Smooth muscle cell (in vitro differentiated cells): ENCODE measurements around the gene NFATC1. TPM values are rescaled to one million over a fixed set of nuclear protein-coding genes. Genes with fewer than 3 reads are reported as not detected.

Experiments used
- DNase-seq: peaks from one replicate; lab custom pipeline; 2025; ENCODE audit not compliant: unreplicated experiment; lab: John Stamatoyannopoulos, UW
- H2AFZ ChIP-seq: fragments of 200-600 bp; sonication (generic); 2 replicates; pipeline ENCODE4 v1.6.0; 2016; ENCODE audit warnings: antibody characterized with exemption, low read depth, mild to moderate bottlenecking
- H3F3A ChIP-seq: fragments of 200-600 bp; sonication (generic); 2 replicates; pipeline ENCODE4 v1.6.0; 2017; ENCODE audit warnings: antibody characterized with exemption, low read depth
- H3K27ac ChIP-seq: fragments of 200-600 bp; sonication (generic); 2 replicates; pipeline ENCODE4 v1.5.1; 2016; ENCODE audit warnings: low read depth, mild to moderate bottlenecking
- H3K27me3 ChIP-seq: fragments of 200-600 bp; sonication (generic); 2 replicates; pipeline ENCODE4 v1.6.1; 2016; ENCODE audit warnings: low read depth, mild to moderate bottlenecking
- H3K36me3 ChIP-seq: fragments of 200-600 bp; sonication (generic); 2 replicates; pipeline ENCODE4 v1.5.1; 2016; ENCODE audit warnings: low read depth
- H3K4me1 ChIP-seq: fragments of 200-600 bp; sonication (generic); 2 replicates; pipeline ENCODE4 v1.5.1; 2016; ENCODE audit warnings: low read depth
- H3K4me2 ChIP-seq: fragments of 200-600 bp; sonication (generic); 2 replicates; pipeline ENCODE4 v1.6.0; 2016; ENCODE audit warnings: mild to moderate bottlenecking
- H3K4me3 ChIP-seq: fragments of 200-600 bp; sonication (generic); 2 replicates; pipeline ENCODE4 v1.5.1; 2016; ENCODE audit warnings: mild to moderate bottlenecking
- H3K79me2 ChIP-seq: fragments of 200-600 bp; sonication (generic); 2 replicates; pipeline ENCODE4 v1.6.0; 2016; ENCODE audit warnings: low read depth, mild to moderate bottlenecking
- H3K9ac ChIP-seq: fragments of 200-600 bp; sonication (generic); 2 replicates; pipeline ENCODE4 v1.6.0; 2016; ENCODE audit warnings: low read depth
- H3K9me3 ChIP-seq: fragments of 200-600 bp; sonication (generic); replicated peaks from 2 replicates; pipeline ENCODE4 v1.5.1; 2016; ENCODE audit warnings: low read depth
- H4K20me1 ChIP-seq: fragments of 200-600 bp; sonication (generic); 2 replicates; pipeline ENCODE4 v1.6.0; 2016; ENCODE audit warnings: low read depth
- CTCF ChIP-seq: fragments of 200-600 bp; sonication (generic); IDR thresholded peaks from 2 replicates; pipeline ENCODE4 v1.5.1; 2017; ENCODE audit warnings: borderline replicate concordance, mild to moderate bottlenecking, antibody characterized with exemption; ENCODE audit not compliant: insufficient read depth, poor library complexity, severe bottlenecking
- WGBS: methylation state at CpG from one replicate; pipeline ENCODE4 v1.1.7; 2016; ENCODE audit warnings: low lambda C conversion rate; 5-methylcytosine and 5-hydroxymethylcytosine counted together
- polyA plus RNA-seq: library from polyadenylated mRNA; unstranded; fragments of >200 nt; fragmentation: Nextera tagmentation; extraction: Ambion mirVana; gene quantifications from 2 replicates; pipeline ENCODE4 v1.2.1, GENCODE V29; 2016
- total RNA-seq: library from RNA; depleted of rRNA; stranded (reverse); fragments of >200 nt; gene quantifications from 2 replicates; pipeline ENCODE4 v1.2.3, GENCODE V29; 2014

The NFATC1 gene
- total and polyA plus RNA-seq, 2 experiments from 2014 or later = 13.1 to 19.2 TPM

- DNase-seq = no peak
- 94% methylated on average over 16 of the region's 16 CpGs for WGBS
- no peak for TF ChIP-seq CTCF
Observed at GRCh38 chr18:79540161-79540903, 144.6 kb downstream of the NFATC1 start.

GRCh38 chr18:79540904-79541282 lies 145.2 kb downstream of the NFATC1 start:
- H3K4me2 ChIP-seq = no peak overlapping the region
- H2AFZ ChIP-seq = no peak overlapping the region
- H3K79me2 ChIP-seq = no peaks in the 10 kb centered on the region
- no peak for TF ChIP-seq CTCF
- WGBS = 91% methylated on average over 12 of the region's 12 CpGs
- H3K9me3 ChIP-seq = no peaks in the 10 kb centered on the region
- H3K4me1 ChIP-seq = no peaks in the 10 kb centered on the region
- H3K9ac ChIP-seq = no peak overlapping the region
- H3K4me3 ChIP-seq = no peak overlapping the region
- H3K27me3 ChIP-seq = no peaks in the 10 kb centered on the region
- H3K36me3 ChIP-seq = no peaks in the 10 kb centered on the region
- H3F3A ChIP-seq = no peaks in the 10 kb centered on the region
- no peak for DNase-seq
- H4K20me1 ChIP-seq = no peaks in the 10 kb centered on the region
- H3K27ac ChIP-seq = no peak overlapping the region

More at GRCh38 chr18:79540161-79540903, 144.6 kb downstream of the NFATC1 start:
- Histone ChIP-seq H3K27ac (no peak overlapping the region), H3F3A (no peaks in the 10 kb centered on the region), H3K4me2 (no peak overlapping the region), H3K27me3 (no peaks in the 10 kb centered on the region), H3K4me3 (no peak overlapping the region), H3K79me2 (no peaks in the 10 kb centered on the region), H3K4me1 (no peaks in the 10 kb centered on the region), H4K20me1 (no peaks in the 10 kb centered on the region), H2AFZ (no peak overlapping the region), H3K36me3 (no peaks in the 10 kb centered on the region), H3K9me3 (no peaks in the 10 kb centered on the region), H3K9ac (no peak overlapping the region)

- no peak overlapping the region for H3K27ac ChIP-seq
- H3K4me3 ChIP-seq = no peak overlapping the region
- H2AFZ ChIP-seq = no peak overlapping the region
- no peak for TF ChIP-seq CTCF
- H3K79me2 ChIP-seq = no peaks in the 10 kb centered on the region
- no peak overlapping the region for H3K9ac ChIP-seq
- H3F3A ChIP-seq = no peaks in the 10 kb centered on the region
- H3K27me3 ChIP-seq = no peaks in the 10 kb centered on the region
- H3K4me2 ChIP-seq = no peak overlapping the region
- H3K4me1 ChIP-seq = no peaks in the 10 kb centered on the region
- no peaks in the 10 kb centered on the region for H3K36me3 ChIP-seq
- DNase-seq = no peak
- no peaks in the 10 kb centered on the region for H4K20me1 ChIP-seq
- no peaks in the 10 kb centered on the region for H3K9me3 ChIP-seq
- 90% methylated on average over 2 of the region's 2 CpGs for WGBS
Observed at GRCh38 chr18:79542213-79542612, 146.5 kb downstream of the NFATC1 start.
